ENCODE results near the gene B4GALNT3.

GRCh38 chr12:536751-537245 lies 77.1 kb downstream of the B4GALNT3 start:
- TF ChIP-seq REST (IDR thresholded peaks at IDR 0.05; ENCODE audit: insufficient read depth in 1 of 2, low read depth in 2 of 2, low read length in 1 of 2): no peak
- TF ChIP-seq, protein P1, sequence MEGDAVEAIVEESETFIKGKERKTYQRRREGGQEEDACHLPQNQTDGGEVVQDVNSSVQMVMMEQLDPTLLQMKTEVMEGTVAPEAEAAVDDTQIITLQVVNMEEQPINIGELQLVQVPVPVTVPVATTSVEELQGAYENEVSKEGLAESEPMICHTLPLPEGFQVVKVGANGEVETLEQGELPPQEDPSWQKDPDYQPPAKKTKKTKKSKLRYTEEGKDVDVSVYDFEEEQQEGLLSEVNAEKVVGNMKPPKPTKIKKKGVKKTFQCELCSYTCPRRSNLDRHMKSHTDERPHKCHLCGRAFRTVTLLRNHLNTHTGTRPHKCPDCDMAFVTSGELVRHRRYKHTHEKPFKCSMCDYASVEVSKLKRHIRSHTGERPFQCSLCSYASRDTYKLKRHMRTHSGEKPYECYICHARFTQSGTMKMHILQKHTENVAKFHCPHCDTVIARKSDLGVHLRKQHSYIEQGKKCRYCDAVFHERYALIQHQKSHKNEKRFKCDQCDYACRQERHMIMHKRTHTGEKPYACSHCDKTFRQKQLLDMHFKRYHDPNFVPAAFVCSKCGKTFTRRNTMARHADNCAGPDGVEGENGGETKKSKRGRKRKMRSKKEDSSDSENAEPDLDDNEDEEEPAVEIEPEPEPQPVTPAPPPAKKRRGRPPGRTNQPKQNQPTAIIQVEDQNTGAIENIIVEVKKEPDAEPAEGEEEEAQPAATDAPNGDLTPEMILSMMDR (IDR thresholded peaks at IDR 0.05): no peak
- TF ChIP-seq TCF7L2 (IDR thresholded peaks at IDR 0.05; ENCODE audit: low read depth, low read length): no peak
- no peak for TF ChIP-seq POLR2AphosphoS5 (IDR thresholded peaks at IDR 0.05; ENCODE audit: low read depth, low read length)
- no peak for TF ChIP-seq SIN3A (IDR thresholded peaks at IDR 0.05; ENCODE audit: borderline replicate concordance, insufficient read depth, low read depth, low read length)
